HepG2 (cell line): ENCODE measurements around the gene TOGARAM1. TPM values are rescaled to one million over a fixed set of nuclear protein-coding genes. Genes with fewer than 3 reads are reported as not detected.

ENCODE experiments used
- ATAC-seq: fragments of 200-7000 bp; cut with Tn5 transposase; 3 replicates; pipeline ENCODE4 v1.9.1; 2020; ENCODE audit warnings: mild to moderate bottlenecking, moderate library complexity
- BruUV-seq: library from RNA; stranded (reverse); fragments of 400-500 nt; replicated peaks from 2 replicates; lab custom pipeline; 2021; lab: Mats Ljungman, UMichigan
- CTCF ChIA-PET: fragments of 300-600 bp; formaldehyde crosslinking; extraction: SDS; loops from one replicate; lab custom pipeline; 2021; ENCODE audit warnings: low total read pairs, inconsistent platforms, low intra/inter-chr PET ratio; lab: Yijun Ruan, JAX
- POLR2A ChIA-PET: fragments of 350-600 bp; sonication (Branson Sonifier 250); formaldehyde crosslinking; loops from one replicate; lab custom pipeline; 2020; ENCODE audit warnings: antibody characterized with exemption, inconsistent platforms; lab: Yijun Ruan, JAX
- DNase-seq: peaks from one replicate; pipeline ENCODE4 v3.0.0-alpha.2; 2015; ENCODE audit warnings: low spot score
- FAIRE-seq: peaks from 3 replicates; lab custom pipeline; 2011; peaks lifted over from hg19 to GRCh38; lab: Jason Lieb, UNC
- H2AFZ ChIP-seq: one replicate; pipeline ENCODE4 v1.6.1; 2011; ENCODE audit warnings: low read length, inconsistent platforms
- H3K27ac ChIP-seq: fragments of 300-600 bp; 3 replicates; pipeline ENCODE4 v1.8.0; 2011; ENCODE audit warnings: mixed run types, mild to moderate bottlenecking, mixed read lengths, low read length, inconsistent platforms; ENCODE audit not compliant: insufficient read depth; ENCODE audit errors: extremely low read length
- H3K27me3 ChIP-seq, 2 experiments: fragments of 200-600 bp in 1 of 2; 2 replicates in 1 of 2; 3 replicates in 1 of 2; pipeline versions ENCODE4 v1.6.0 to v1.8.0; 2011; ENCODE audit warnings: low read length in 2 of 2, mild to moderate bottlenecking in 2 of 2, moderate library complexity in 2 of 2, inconsistent platforms in 1 of 2; ENCODE audit not compliant: insufficient read depth in 2 of 2, control insufficient read depth in 1 of 2
- H3K36me3 ChIP-seq, 2 experiments: fragments of 200-600 bp in 1 of 2; replicated peaks in 1 of 2; 2 replicates in 1 of 2; 3 replicates in 1 of 2; pipeline versions ENCODE4 v1.5.1 to v1.8.0; 2011; ENCODE audit warnings: low read length in 2 of 2, inconsistent platforms in 1 of 2; ENCODE audit not compliant: insufficient read depth in 2 of 2, control insufficient read depth in 1 of 2
- H3K4me1 ChIP-seq: 2 replicates; pipeline ENCODE4 v1.5.1; 2012; ENCODE audit warnings: low read length, inconsistent platforms; ENCODE audit not compliant: insufficient read depth
- H3K4me2 ChIP-seq: 2 replicates; pipeline ENCODE4 v1.6.0; 2011; ENCODE audit warnings: low read depth, low read length, inconsistent platforms
- H3K4me3 ChIP-seq, 3 experiments: fragments of 200-600 bp in 1 of 3; sonication (generic), shearing (Covaris generic) in 1 of 3; replicated peaks in 1 of 3; 2 replicates each; pipeline ENCODE4 v1.5.1; 2011 to 2016; ENCODE audit warnings: low read length in 3 of 3, inconsistent platforms in 2 of 3, low read depth in 2 of 3, mild to moderate bottlenecking in 2 of 3, control low read depth in 1 of 3, mixed read lengths in 1 of 3; ENCODE audit not compliant: insufficient read depth in 1 of 3
- H3K79me2 ChIP-seq: one replicate; pipeline ENCODE4 v1.6.1; 2011; ENCODE audit warnings: low read length, inconsistent platforms; ENCODE audit not compliant: insufficient read depth
- H3K9ac ChIP-seq: 2 replicates; pipeline ENCODE4 v1.6.0; 2011; ENCODE audit warnings: mild to moderate bottlenecking, low read depth, low read length, inconsistent platforms; ENCODE audit not compliant: insufficient read depth
- H3K9me3 ChIP-seq: 2 replicates; pipeline ENCODE4 v1.5.1; 2012; ENCODE audit warnings: mild to moderate bottlenecking, low read length
- H4K20me1 ChIP-seq: 2 replicates; pipeline ENCODE4 v1.6.0; 2011; ENCODE audit warnings: inconsistent platforms, mild to moderate bottlenecking, low read length, moderate library complexity; ENCODE audit not compliant: insufficient read depth
- BCLAF1 ChIP-seq: fragments of 450-650 bp; IDR thresholded peaks from 2 replicates; pipeline ENCODE4 v1.6.1; 2017; ENCODE audit warnings: mild to moderate bottlenecking
- MNT ChIP-seq: fragments of 450-650 bp; IDR thresholded peaks from 2 replicates; pipeline ENCODE4 v1.6.1; 2016
- SKI ChIP-seq: fragments of 450-650 bp; IDR thresholded peaks from one replicate; pipeline ENCODE4 v1.6.1; 2018; ENCODE audit warnings: mild to moderate bottlenecking; ENCODE audit not compliant: partially characterized antibody
- ZFAT ChIP-seq: sonication (generic); formaldehyde crosslinking; conservative IDR thresholded peaks from 2 replicates; pipeline ENCODE4 v1.8.1; 2023; ENCODE audit warnings: missing genetic modification reagents, inconsistent platforms
- ZNF607 ChIP-seq: sonication (generic); formaldehyde crosslinking; IDR thresholded peaks from 2 replicates; pipeline ENCODE4 v1.5.1; 2020; ENCODE audit warnings: missing genetic modification reagents, mild to moderate bottlenecking, borderline replicate concordance
- ZNF609 ChIP-seq: sonication (generic); formaldehyde crosslinking; IDR thresholded peaks from 2 replicates; pipeline ENCODE4 v1.4.0; 2020; ENCODE audit warnings: mild to moderate bottlenecking, missing genetic modification reagents, borderline replicate concordance
- ZNF770 ChIP-seq: sonication (generic); formaldehyde crosslinking; IDR thresholded peaks from 2 replicates; pipeline ENCODE4 v1.5.0; 2020; ENCODE audit warnings: mild to moderate bottlenecking, missing genetic modification reagents
- ZSCAN5A ChIP-seq: sonication (generic); formaldehyde crosslinking; IDR thresholded peaks from 2 replicates; pipeline ENCODE4 v1.8.0; 2022; ENCODE audit warnings: mild to moderate bottlenecking, missing genetic modification reagents, borderline replicate concordance
- ZSCAN9 ChIP-seq: IDR thresholded peaks from 2 replicates; pipeline ENCODE4 v1.6.1; 2016; ENCODE audit warnings: borderline replicate concordance
- WGBS: methylation state at CpG from one replicate; pipeline ENCODE4 v1.1.6; 2017; ENCODE audit warnings: low lambda C conversion rate; 5-methylcytosine and 5-hydroxymethylcytosine counted together
- in situ Hi-C: cut with HindIII; loops from 2 replicates; pipeline ENCODE4 v1.10.0; 2017; ENCODE audit warnings: low pct_unique_long_range_greater_than_20kb; ENCODE audit not compliant: extremely low pct_ligation_motif_present
- intact Hi-C: fragments of 100-400 bp; cut with micrococcal nuclease; formaldehyde crosslinking; loops from one replicate; pipeline ENCODE4 v1.10.0; 2022; ENCODE audit not compliant: unreplicated experiment
- polyA plus RNA-seq, 8 experiments: library from polyadenylated mRNA; depleted of rRNA in 3 of 8; stranded (reverse) in 7 of 8; unstranded in 1 of 8; fragments of >200 nt; fragmentation: Illumina TruSeq in 4 of 8; extraction: Trizol in 4 of 8; gene quantifications; 2 replicates each; pipeline versions ENCODE4 v1.2.1 to v1.2.3, GENCODE V29; 2011 to 2016; ENCODE audit warnings: low read depth in 4 of 8, missing spikeins in 1 of 8, mixed read lengths in 1 of 8; ENCODE audit not compliant: insufficient read depth in 1 of 8
- total RNA-seq, 5 experiments: library from RNA; depleted of rRNA; stranded (reverse); fragments of >200 nt; fragmentation: Illumina TruSeq; extraction: Trizol; gene quantifications; 2 replicates each; pipeline ENCODE4 v1.2.3, GENCODE V29; 2016; ENCODE audit warnings: low read depth in 1 of 5

The TOGARAM1 gene
- total and polyA plus RNA-seq, 2 of the 13 experiments (the other 11 are each of a cell fraction or from before 2014, with no cell fraction given): 5.6 to 9.8 TPM

GRCh38 chr14:45084946-45085346, 123.0 kb downstream of the TOGARAM1 start (continued):
- no peak for TF ChIP-seq ZNF609 (CRISPR knock-in tag)
- TF ChIP-seq, all 625 proteins: peak for 5

GRCh38 chr14:45089813-45090212, 127.8 kb downstream of the TOGARAM1 start:
- no TSS peak for BruUV-seq
- Histone ChIP-seq H4K20me1 (peaks cover 54% of the 10 kb centered on the region), H3K27me3 (no peaks in the 10 kb centered on the region), H3K4me1 (peaks cover 60% of the 10 kb centered on the region), H3K27ac (no peak overlapping the region), H3K79me2 (peaks cover 97% of the 10 kb centered on the region), H3K9ac (no peak overlapping the region), H3K36me3 (peaks cover 2 to 15% of the 10 kb centered on the region in 2 experiments; a peak in 3 of 5 replicates), H3K4me3 (no peak overlapping the region), H3K4me2 (no peak overlapping the region), H2AFZ (no peak overlapping the region), H3K9me3 (no peaks in the 10 kb centered on the region)
- intact Hi-C loops (no loop called here), in situ Hi-C loops (no loop called here)
- CTCF ChIA-PET: no interaction called here
- ATAC-seq (no peak), DNase-seq (no peak), FAIRE-seq (no peak)
- WGBS: 92% methylated on average over 1 of the region's 1 CpG
- POLR2A ChIA-PET: no interaction called here
- TF ChIP-seq ZSCAN5A (no peak), ZNF607 (CRISPR knock-in tag) (no peak), ZNF770 (CRISPR knock-in tag) (no peak), MNT (no peak), SKI (no peak), ZFAT (CRISPR knock-in tag) (no peak), ZSCAN9 (CRISPR knock-in tag) (no peak), BCLAF1 (no peak)
